ENCODE data around the gene PFDN4.
"Not testable (repeated sequence)": the region's sequence is repeated elsewhere in the genome, so short reads cannot be mapped to it uniquely, and the experiment has no call there.

The PFDN4 gene

DNA sequence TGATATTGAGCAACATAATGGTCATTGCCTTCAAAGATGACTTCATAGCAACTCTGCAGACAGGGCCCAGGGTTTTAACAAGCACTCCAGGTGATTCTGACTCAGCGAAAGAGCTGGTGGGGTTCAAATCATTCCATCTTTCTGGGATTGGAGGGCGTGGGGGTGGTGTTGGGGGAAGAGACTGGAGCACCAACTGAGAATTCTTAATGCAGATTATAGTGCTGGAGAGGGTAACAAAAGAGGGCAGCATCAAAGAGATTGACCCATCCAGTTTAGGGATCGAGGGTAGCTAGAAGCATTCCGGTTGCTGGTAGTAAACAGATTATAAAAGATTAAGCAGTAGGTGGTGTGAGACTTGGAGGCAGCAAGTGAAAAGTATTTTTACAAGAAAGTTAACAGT lies 15.9 kb downstream of the PFDN4 start:
- DNase-seq (ENCODE audit: low read depth in 3 of 3): no peak

DNA sequence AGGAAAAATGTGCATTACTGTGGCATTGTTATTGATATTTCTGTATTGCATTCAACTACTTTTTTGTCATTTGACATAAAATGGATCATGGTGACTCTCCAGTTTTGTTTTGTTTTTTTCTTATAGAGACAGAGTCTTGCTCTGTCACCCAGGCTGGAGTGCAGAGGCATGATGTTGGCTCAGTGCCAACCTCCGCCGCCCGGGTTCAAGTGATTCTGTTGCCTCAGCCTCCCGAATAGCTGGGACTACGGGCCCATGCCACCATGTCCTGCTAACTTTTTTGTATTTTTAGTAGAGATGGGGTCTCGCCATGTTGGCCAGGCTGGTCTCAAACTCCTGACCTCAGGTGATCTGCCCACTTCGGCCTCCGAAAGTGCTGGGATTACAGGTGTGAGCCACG lies 16.8 kb downstream of the PFDN4 start:
- not testable (repeated sequence) for DNase-seq (ENCODE audit: low read depth in 3 of 3)

DNA sequence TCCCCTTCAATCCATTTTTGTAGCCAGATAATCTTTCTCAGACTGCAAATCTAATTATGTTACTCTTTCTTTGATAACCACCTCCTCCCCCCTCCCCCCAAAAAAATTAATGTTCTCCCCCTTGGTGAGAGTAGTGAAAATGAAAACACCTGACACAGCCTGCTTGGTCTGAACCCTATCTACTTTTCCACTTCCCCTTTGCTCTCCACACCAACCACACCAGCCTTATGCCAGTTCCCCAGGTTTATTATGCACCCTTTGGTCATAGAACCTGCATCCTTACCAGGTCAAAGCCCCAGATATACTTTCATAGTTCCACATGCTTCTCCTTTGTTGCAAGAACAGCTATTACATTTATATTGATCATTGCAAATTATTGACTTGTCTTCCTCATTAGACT lies 19.4 kb downstream of the PFDN4 start:
- no peak for DNase-seq (ENCODE audit: low read depth in 3 of 3)

DNA sequence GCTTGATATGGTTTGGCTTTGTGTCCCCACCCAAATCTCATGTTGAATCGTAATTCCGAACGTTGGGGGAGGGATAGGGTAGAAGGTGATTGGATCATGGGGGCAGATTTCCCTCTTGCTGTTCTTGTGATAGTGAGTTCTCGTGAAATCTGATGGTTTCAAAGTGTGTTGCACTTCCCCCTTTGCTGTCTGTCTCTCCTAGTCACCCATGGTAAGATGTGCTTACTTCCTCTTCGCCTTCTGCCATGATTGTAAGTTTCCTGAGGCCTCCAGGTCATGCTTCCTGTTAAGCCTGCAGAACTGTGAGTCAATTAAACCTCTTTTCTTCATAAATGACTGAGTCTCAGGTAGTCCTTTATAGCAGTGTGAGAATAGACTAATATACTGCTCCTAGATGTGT lies 19.9 kb downstream of the PFDN4 start:
- DNase-seq (ENCODE audit: low read depth in 3 of 3): no peak

DNA sequence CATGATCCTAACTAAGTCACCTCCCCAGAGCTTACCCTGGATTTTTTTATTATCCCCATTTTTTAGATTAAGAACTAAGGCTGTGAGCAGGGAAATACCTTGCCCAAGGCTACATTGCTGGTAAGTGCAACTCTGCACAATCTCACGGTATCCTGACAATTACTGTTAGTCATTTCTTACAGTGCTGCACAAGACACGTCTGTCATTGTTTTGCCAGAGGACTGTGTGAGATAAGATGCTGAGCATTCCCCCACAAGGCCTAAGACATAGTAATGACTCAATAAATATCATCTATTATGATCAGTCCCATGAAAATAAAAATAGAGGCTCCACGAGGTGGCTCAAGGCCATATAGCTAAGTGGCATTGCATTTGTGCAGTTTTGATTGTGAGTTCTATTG lies 21.0 kb downstream of the PFDN4 start:
- no peak for DNase-seq (ENCODE audit: low read depth in 3 of 3)

DNA sequence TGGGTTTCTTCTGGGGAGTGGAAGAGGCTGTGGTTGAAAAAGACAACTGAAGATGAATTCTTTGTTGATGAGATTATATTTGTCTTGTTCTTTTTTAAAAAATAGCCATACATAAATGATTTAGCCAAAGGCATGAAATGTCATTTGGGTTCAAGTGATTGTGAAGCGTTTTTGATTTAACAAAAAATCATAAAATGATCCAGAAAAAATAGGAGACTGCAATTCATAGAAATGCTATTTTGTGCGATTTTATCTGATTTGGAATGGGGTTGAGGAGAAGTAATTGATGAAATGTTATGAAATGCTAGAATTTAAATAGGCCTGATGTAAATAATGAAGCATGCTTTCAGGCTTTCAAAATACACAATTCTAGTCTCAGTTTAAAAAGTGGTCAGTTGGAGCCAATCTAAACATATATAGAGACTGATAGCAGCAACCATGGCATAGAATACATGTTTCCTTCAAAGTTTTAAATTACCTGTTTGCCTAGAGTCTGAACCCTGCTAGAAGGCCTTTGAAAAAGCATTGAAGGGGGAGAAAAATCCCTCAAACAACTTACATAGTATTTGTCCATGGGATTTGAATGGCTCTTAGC lies 21.8 kb downstream of the PFDN4 start:
- no peak for DNase-seq (ENCODE audit: low read depth in 3 of 3)

DNA sequence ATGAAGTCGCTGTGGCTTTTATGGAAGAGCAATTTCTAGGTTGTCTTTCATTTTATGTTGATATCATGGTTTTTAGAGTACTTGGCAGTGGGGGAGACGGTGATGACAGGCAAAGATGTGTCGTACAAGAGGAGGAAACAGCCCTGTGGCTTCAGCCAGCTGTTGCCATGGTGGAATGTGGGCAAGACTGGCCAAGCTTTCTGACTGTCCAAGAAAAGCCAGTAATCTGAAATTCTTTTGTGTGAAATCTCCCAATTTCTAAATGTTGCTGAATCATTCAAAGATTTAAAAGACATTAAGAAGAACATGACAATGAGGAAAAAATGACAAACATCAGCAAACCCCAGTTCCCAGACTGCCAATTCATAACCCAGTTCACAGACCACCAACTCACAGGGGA lies 23.1 kb downstream of the PFDN4 start:
- DNase-seq (ENCODE audit: low read depth in 3 of 3): no peak

DNA sequence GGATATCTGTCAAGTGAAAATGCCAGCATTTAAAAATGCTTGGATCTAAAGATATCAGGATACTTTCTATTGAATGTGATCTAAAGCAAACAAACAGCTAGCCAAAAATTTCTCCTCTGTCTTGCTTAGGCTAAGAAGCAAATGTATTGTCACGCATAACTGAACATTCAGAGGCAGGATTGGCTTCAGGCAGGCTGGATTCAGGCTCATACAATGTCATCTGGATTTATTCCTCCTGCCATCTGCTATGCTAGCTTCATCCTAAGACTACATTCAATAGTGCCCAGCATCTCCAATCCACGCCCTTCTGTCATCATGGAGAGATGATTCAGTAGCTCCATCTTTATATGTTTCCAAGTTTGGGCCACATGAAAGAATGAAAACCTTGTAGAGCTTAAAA lies 27.1 kb downstream of the PFDN4 start:
- DNase-seq (ENCODE audit: low read depth in 3 of 3): no peak

DNA sequence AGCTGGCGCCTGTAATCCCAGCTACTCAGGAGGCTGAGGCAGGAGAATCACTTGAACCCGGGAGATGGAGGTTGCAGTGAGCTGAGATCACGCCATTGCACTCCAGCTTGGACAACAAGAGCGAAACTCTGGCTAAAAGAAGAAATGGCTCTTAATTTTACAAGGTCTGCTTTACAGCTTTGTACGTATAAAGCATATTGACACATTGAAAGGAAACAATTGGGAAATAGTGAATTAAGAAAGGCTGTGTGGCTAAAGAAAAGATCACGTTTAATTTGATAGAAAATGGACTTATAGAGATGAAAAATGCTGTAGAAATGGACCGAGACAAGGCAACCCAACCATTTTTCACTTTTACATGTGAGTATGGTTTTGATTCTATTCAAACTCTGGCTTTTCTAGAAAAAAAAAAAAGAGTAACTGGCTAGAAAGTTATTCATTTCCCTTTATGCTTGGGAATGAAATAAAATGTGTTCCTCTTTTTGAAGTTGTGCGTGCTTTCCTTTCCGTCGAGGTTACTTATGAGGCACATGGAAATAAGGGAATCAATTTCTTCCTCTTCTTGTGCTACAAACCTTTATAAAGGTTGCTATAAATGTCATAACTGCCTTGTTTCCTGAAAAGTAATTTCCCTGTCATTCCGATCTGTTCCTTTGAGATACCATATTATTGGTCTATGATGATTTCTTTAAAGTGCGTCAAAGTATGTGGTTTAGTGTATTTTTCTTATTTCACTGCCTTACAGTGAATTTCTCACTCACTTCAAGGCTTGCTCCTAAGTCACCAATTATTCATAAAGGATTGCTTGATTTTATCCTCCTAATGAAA lies 29.4 kb downstream of the PFDN4 start:
- DNase-seq (ENCODE audit: low read depth in 3 of 3): no peak

DNA sequence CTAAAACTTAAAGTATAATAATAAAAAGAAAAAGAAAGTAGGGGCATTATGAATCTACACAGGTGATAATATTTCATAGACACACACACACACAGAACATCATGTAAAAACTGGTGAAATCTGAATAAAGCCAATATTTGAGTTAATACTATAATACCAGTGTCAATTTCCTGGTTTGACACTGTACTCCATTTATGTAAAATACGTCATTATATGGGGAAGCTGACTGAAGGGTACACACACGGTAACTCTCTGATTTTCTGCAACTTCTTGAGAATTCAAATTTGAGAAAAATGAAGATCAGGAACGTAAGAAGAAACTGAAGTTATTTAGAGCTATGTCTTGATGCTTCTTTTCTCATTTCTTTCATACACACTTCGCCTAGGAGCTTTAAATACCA lies 36.2 kb downstream of the PFDN4 start:
- no peak for DNase-seq (ENCODE audit: low read depth in 3 of 3)

DNA sequence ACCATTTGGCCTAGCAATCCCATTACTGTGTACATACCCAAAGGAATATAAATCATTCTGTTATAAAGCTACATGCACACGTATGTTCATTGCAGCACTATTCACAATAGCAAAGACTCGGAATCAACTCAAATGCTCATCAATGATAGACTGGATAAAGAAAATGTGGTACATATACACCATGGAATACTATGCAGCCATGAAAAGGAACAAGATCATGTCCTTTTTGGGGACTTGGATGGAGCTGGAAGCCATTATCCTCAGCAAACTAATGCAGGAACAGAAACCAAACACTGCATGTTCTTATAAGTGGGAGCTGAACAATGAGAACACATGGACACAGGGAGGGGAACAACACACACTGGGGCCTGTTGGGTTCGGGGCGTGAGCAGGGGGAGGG lies 40.8 kb downstream of the PFDN4 start:
- not testable (repeated sequence) for DNase-seq (ENCODE audit: low read depth in 3 of 3)

DNA sequence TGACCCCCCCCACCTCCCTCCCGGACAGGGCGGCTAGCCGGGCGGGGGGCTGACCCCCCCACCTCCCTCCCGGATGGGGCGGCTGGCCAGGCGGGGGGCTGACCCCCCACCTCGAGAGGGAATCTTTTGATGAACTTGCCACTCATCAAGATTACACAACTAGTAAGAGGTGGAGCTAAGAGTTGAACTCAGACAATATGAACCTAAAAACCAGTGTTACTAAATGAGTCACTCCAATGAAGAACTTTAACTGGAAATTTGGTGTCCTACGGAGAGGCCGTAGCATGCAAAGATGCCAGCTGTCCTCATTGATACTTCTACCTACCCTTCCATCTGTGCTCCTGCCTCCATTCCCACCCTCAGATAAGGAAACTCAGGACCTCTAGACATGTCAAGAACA lies 42.8 kb downstream of the PFDN4 start:
- no peak for DNase-seq (ENCODE audit: low read depth in 3 of 3)

DNA sequence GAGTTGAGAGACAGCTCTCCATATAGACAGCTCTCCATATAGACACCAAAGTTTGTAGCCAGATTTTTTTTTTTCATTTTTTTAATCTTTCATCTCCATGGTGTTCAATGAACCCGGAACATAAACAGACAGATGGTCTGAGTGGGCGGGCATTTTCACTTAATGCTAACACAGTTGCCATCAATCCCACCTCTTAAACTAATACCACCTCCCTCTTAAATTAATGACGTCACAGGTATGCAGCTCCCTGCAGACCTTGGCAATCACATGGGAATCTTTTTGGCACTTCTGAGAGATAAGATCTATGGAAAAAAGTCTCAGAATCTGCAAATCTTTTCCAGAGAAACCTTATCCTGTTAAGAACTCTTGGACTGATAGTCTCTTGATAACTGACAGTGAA lies 43.2 kb downstream of the PFDN4 start:
- no peak for DNase-seq (ENCODE audit: low read depth in 3 of 3)

DNA sequence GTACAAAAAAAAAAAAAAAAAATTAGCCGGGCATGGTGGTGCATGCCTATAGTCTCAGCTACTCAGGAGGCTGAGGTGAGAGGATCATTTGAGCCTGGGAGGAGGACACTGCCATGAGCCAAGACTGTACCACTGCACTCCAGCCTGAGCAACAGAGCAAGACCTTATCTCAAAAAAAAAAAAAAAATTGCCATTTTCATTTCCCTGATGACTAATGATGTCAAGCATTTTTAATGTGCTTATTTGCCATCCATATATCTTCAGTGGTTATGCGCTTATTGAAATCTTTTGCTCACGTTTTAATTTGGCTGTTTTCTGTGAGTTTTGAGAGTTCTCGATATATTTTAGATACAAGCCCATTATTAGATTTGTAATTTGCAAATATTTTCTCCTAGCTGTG lies 46.7 kb downstream of the PFDN4 start:
- no peak for DNase-seq (ENCODE audit: low read depth in 3 of 3)

DNA sequence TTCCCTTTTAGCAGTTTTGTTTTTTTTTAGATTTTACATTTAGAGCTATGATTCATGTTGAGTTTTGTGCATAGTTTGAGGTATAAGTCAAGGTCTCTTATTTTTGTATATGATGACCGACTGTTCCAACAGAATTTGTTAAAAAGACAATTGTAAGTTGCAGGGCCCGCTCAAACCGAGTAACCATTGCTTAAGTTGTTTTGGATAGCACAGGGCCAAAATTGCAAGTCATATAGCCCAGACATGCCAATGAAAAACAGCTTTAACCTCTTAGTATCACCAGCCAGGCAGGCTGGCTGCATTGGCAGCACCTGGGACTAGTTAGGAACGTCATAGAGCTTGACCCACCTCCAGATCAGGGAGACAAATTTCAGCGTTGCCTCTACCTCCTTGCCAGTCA lies 47.3 kb downstream of the PFDN4 start:
- DNase-seq (ENCODE audit: low read depth in 3 of 3): no peak

DNA sequence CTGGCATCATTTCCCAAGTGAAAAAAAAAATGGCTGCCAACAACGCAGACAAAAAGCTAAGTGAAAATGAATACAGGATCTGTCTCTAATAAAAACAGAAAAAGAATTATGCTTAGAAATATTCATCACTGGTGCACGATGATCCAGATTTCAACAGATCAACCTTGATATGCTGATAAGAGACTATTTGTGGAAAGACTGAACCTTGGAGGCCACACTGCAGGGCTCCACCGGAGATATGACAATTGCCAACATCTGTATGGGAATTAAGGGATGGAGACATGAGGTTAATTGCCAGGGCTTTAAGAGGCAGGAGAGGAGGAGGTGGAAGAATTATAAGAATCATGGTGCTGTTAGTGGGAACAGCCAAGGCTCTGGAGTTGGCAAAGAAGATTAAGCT lies 48.3 kb downstream of the PFDN4 start:
- DNase-seq (ENCODE audit: low read depth in 3 of 3): no peak

DNA sequence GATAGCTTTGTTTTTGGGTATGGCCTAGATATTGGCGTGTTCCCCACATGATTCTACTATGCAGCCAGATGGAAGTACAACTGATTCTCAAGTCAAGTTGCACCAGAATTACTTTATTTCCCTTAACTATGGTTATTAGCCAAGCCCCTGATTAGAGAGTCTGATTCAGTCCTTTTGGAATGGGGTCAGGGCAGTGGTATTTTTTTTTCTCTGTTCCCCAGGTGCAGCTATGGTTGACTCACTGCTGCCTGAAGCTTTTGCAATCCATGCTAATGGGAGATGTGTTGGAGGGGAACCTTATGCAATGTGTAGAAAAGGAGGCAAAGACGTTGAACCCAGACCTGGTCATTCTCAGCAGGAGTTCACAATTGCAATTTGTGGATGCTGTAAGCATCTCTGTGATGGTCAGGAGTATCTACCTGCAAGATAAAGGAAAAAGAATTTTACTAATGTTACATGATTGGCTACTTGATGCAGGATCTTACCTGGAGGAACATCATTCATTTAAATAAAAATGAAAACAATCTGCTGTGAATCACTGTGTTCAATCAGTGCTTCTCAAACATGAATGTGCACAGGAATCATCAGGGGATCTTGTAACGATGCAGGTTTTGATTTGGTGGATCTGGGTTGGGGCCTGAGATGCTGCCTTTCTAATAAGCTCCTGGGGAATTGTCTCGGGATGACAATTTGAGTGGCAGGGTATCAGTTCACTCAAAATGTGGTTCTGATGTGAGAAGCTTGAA lies 49.4 kb downstream of the PFDN4 start:
- no peak for DNase-seq (ENCODE audit: low read depth in 3 of 3)

DNA sequence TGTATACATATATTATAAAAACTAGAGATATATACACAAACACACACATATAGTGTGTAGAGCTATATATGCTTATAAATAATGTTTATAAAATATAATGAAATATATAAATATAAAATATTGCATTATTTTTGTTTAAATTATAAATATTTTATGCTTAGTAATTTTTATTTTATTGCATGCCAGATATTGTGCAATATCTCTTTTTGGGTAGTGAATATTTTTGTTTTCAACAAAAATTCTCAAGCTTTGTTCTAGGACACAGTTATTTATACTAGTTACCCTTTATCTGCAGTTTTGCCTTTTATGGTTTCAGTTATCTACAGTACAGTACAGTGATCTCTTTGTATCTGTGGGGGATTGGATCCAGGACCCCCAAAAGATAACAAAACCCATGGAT lies 52.2 kb downstream of the PFDN4 start:
- no peak for DNase-seq (ENCODE audit: low read depth in 3 of 3)

DNA sequence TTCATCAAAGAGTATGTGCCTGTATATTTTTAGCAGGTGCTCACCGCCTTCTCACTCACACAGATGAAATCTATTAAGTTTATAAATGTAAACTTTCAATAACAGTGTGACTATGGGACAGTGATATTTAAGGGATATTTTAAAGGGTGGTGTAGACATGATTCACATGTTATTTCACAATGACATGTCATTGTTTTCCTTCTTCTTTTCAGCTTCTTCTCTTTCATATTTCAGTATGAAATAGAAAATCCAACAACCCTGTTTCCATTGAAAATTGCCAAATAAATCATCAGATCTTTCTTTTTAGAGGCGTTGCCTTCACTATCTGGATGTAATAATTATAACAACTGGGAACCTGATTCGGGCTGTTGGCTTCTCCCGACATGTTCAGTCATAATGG lies 54.8 kb downstream of the PFDN4 start:
- no peak for DNase-seq (ENCODE audit: low read depth in 3 of 3)

DNA sequence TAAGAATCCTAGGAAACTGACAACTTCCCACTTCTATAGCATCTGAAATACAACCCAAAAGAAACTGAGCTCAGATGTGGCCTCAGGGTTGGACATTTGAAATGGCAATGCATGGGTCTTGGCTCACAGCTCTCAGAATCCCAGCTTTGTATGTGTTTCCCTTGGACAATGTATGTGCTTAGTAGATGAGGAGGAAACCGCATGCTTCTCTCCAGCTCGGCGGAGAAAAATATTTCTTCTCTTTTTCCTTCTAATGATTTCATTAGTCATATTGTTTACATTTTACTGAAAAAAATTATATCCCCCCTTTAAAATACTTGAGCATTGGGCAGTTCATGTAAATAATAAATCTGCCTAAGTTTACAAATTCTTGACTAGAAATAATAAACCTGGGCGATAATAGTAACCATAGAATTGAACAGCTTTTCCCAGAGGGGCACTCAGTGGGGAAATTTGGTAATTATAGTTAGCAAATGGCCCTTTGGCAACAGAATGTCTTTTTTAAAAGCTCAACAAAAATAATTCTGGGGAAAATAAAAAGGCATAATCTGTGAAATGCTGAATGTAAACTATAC lies 55.3 kb downstream of the PFDN4 start:
- DNase-seq (ENCODE audit: low read depth in 3 of 3): no peak

DNA sequence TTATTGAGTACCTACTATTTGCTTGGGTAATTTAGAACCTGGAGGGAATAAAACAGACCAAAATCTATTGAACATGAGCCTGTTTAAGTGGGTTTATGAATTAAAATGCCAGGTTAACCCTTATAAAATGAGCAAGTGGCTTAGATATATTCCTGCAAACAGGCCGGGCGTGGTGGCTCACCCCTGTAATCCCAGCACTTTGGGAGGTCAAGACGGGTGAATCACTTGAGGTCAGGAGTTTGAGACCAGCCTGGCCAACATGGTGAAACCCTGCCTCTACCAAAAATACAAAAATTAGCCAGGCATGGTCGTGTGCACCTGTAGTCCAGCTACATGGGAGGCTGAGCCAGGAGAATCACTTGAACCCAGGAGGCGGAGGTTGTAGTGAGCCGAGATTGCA lies 57.9 kb downstream of the PFDN4 start:
- DNase-seq (ENCODE audit: low read depth in 3 of 3): not testable (repeated sequence)

DNA sequence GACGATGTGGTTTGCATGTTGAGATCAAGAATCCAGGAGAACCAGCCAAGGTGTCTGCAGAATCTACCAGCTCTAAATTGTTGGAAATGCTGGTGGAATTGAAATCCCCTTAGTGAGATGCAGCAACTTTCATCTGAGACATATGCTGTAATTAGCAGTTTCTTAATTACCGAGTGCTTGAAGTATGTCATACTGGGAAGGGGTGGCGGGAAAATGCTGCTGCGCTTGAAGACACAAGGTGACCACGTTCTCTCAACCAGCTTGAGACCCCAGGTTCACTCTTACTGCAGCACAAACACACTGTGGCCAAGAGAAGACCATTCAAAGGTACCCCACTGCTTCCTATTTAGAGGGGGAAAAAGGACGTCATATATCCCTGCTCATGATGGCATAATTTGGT lies 59.0 kb downstream of the PFDN4 start:
- DNase-seq (ENCODE audit: low read depth in 3 of 3): no peak
